ENCODE measurements around the gene PAPOLA.
"Not testable (repeated sequence)": the region's sequence is repeated elsewhere in the genome, so short reads cannot be mapped to it uniquely, and the experiment has no call there.

PAPOLA gene

DNA sequence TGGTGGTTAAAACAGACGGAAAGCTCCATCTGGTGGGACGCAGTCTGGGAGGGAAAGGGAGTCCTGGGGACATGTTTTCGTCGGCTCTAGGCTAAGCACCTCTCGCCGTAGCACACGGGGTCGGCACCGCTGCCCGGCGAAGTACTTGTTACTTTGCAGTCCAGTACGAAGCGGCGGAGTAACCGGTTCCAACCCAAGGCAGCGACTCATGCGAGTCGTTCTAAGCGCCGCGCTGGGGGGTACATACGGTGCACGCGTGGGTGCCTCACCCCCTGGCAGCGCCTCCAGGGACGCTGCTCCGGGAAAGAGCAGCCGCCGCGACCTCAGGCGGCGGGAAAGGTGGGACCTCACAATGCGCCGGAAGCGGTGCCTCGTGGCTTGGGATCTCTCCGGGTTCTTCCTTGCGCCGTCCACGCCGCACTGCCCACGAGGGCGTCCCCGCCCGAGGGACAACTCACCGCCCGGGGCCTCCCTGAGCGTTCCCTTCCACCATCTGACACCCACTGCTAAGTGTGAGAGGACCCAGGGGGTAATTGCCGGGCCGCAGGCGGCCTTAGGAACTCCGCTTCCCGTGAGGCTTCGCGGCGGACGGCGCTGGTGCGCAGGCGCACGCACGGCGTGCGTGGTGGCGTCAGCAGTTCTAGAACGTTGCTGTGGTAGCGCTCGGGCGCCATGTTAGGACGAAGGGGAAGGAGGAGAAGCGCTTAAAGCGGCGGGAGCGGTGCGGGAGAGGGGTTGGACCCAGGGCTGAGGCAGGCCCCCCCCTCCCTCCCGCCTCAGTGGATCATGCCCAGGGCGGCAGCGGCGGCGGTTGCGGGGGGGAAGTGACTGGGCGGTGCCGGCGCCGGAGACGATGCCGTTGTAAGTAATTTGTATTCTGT is at the start of gene PAPOLA:
Gene PAPOLA, plus strand, starts transcription at position 643 of the 881 bp plus-strand sequence. Its CDS starts 211 bp downstream, at position 854.
- DNase-seq = peak; percentile 95

DNA sequence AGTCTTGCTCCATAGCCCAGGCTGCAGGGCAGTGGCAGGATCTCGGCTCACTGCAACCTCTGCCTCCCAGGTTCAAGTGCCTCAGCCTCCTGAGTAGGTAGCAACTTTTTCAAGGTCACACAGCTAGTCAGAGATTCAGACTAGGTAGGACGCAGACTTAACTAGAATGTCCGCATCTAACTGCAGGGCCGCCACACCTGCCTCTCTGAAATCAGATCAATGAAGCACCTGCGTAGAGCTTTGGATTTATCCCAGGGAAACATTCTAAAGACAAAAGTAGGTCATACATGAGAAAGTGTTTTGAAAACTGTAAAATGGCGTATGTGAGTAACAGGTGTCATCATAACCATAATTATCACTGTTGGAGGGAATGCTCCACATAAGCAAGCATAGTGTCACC is 49.5 kb upstream of the PAPOLA start:
- DNase-seq = no peak

DNA sequence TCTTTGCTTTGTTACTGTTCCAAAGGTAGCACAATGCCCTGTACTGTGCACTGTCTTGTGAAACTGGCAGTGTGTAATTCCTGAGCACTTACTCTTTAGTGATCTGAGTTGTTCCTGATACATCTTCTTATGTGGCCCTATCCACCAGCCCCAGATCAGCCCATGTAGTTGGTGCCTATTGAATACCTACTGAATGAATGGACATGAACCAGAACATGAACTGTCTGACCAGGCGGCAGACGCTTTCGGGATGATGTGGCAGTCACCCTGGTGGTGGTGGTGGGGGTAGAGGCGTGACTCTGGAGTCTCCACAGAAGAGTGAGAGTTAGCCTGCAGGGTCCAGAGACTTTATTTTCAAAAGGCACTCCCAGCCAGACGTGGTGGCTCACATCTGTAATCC is 46.6 kb upstream of the PAPOLA start:
- DNase-seq = no peak

DNA sequence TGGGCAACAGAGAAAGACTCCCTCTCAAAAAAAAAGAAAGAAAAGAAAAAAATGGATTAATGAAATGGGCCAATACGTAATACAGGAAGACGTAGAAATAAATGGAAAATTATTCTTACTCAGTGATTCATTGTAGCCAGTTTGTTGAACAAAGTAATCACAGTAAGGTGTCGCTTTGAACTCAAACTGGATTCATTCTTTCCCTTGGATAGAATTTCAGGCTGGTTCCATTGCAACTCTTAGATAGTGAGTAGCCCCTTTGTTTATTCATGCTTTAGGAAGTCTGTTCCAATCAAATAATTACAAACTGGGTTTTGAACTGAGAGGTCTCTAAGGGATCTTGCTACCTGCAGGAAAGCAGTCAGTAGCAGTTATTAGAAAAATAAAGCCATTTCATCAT is 42.3 kb upstream of the PAPOLA start:
- no peak for DNase-seq

DNA sequence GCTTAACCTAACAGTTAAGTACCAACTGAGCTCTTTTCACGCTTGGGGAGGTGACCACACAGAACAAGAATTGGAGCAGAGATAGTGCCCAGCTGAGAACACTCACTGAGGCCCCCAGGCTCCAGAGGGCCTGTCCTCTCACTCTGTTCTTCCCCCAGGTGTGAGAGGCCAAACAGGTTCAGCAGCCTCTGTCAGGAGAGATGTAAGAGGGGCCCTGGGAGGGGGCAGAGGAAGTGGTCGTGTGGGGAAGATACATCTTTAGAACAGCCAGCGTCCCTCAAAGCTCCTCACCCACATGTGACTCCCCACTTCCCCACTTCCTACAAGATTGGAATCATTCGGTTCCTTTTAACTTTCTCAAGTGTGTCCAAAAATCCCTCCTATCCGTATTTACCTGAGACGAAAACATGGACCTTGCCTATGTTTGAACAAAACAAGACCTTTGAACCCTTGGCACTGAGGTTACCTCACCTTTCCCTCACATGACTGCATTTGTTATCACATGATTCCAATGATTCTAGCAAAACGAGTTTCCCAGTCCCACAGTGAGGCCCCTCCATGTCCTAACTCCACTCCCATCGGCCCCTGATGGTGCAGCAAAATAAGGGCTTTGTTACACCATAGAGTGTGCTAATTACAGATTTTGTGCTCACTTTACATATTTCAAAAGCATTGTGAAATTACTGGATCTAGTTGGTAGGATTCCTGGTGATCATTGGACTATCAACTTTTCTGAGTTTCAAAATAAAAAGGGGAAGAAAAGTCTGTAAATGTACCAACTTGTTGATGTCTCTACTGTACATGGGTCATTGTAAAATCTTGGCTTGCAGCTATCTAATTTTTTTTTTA is 40.0 kb upstream of the PAPOLA start:
- DNase-seq = no peak

DNA sequence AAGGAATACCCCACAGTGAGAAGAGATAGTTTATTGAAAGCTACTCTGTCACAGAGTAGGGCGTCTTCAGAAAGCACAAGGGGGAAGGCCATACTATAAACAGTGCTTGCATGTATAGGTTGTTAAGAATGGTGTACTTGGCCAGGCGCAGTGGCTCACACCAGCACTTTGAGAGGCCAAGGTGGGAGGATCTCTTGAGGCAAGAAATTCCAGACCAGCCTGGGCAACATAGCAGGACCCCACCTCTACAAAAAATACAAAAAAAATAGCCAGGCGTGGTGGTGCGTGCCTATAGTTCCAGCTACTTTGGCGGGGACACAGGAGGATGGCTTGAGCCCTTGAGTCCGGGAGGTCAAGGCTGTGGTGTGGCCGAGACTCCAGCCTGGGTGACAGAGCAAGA is 38.0 kb upstream of the PAPOLA start:
- DNase-seq = no peak

DNA sequence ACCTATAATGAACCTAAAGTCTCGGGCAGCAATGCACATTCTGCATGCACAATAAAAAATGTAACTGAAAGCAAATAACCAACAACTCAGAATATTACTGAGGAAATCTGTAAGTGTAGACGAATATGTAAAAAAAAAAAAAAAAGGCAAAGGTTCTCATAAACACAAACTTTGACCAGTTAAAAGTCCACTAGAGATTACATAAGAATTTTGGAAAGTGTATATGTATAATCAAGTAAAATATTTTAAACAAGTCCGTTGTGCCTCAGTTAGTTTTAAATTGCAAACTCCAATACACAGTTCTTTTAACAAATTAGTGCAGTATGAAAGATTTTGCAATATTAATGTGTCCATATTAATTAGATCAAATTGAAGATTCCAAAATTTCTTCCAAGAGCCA is 35.3 kb upstream of the PAPOLA start:
- no peak for DNase-seq

DNA sequence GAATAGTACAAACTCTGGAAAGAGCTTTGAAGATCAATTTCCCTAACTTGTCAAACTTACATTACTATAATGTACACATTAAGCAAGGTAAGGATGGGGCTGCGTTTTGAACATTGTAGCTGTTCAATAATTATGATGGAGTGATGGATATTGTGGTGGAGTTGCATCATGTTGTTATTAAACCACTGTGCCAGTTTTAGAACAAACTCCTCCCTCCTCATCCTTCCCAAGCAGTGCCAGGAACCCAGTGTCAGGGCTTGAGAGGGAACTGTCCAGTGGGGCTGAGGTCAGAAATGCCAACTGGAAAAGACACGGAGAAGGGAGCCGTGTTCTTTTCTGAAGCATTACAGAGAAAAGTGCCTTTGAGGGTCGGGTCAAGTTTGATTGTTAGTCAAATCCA is 31.9 kb upstream of the PAPOLA start:
- no peak for DNase-seq

DNA sequence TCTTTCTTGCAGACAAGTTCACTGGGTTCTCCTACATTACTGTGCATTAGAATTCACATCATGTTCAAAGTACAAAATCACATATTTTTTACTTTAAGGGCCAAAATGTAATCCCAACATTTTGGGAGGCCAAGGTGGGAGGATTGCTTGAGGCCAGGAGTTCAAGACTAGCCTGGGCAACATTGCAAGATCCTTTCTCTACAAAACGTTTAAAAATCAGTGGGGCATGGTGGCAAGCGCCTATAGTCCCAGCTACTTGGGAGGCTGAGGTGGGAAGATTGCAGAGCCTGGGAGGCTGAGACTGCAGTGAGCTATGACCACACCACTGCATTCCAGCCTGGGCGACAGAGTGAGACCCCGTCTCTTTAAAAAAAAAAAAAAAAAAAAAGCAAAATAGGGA is 31.2 kb upstream of the PAPOLA start:
- DNase-seq = not testable (repeated sequence)

DNA sequence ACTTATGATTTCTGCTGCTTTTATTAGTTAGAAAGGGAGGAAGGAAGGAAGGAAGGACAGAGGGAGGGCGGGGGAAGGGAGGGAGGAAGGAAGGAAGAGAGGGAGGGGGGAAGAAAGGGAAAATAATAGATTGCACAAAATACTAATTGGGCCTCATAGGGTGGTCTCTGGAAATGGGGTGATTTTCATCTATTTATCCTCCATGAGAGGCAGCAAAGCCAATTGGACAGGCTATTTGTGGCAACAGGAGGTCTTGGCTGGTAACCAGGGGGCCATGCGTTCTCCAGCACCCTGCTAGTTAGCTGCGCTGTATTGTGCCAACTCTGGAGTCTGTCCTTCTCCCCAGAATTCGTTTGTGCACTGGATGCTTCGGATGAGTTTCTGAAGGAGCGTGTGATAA is 24.1 kb upstream of the PAPOLA start:
- DNase-seq = no peak

DNA sequence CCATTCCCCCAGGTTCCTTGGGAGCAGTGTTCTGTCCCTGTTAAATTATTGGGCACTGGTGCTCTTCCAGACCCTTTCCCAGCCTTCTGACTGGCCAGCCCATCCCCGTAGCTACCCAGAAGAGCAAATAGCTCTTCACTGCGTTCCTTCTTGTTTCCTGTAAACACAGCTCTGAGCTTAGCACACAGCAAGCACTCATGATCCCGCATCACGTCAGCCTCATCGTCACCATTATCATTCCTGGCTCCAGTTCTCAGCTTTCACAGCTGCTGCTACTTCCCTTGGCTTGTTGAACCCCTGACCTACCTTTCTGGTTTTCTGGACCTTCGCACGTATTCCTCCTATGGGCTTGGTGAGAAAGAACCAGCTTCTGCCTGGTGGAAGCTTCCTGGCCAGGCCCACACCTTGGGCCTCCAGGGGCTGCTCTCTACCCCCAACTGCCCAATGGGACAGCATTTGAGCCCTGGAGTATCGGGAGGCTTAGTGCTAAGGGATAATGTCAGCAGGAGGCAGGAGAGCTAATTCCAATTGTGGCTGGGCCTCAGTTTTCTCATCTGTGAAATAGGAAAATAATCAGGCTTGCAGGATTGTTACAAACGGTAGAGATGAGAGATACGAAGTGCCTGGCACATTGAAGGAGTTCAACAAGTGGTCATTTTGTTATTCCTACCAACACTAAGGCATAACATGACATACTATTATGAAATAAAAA is 22.6 kb upstream of the PAPOLA start:
- DNase-seq = peak; percentile 8

DNA sequence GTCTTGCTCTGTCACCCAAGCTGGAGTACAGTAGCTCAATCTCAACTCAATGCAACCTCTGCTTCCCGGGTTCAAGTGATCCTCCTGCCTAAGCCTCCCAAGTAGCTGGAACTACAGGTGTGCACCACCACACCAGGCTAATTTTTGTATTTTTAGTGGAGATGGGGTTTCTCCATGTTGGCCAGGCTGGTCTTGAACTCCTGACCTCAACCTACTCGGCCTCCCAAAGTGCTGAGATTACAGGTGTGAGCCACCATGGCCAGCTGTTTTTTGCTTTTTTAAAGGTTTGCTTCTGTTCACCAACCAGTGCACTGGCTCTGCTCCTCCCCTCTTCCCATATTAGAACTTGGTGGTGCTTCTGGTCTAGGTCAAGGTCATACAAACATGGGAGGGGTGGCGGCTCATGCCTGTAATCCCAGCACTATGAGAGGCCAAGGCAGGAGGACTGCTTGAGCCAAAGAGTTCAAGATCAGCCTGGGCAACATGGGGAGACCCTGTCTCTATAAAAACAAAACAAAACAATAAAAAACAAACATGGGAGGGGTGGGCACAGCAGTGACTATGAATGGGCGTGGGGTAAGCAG is 20.4 kb upstream of the PAPOLA start:
- DNase-seq = no peak

DNA sequence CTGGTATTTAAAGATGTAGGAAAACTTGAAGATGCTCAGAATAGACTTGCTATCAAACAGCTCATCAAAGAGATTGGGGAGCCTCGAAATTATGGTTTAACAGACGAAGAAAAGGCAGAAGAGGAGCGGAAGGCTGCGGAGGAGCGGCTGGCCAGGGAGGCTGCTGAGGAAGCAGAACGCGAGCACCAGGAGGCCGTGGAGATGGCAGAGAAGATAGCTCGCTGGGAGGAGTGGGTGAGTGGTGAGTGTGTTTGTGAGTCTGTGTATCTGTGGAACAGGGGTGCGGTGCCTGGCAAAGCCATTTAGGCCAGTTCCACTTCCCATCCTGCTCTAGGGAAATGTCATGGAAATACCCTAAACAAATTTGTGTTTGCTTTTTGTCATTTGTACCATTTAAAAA is 19.2 kb upstream of the PAPOLA start:
- no peak for DNase-seq

DNA sequence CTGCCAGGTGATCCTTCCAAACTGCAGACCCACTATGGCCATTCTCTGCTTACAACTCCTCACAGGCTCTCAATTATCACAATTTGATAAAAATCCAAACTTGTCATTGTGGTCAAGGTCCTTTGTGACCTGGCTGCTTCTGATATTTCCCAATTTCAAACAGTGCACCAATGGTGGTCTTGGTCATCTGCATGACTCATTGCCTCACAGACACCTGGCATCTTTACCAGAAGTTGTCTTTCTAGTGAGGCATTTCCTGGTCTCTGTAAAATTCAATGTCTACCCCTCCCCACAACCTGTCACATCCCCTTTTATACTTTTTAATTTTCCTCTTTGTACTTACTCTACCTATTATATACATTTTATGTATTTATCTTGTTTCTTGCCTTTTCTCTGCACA is 17.8 kb upstream of the PAPOLA start:
- DNase-seq = no peak

DNA sequence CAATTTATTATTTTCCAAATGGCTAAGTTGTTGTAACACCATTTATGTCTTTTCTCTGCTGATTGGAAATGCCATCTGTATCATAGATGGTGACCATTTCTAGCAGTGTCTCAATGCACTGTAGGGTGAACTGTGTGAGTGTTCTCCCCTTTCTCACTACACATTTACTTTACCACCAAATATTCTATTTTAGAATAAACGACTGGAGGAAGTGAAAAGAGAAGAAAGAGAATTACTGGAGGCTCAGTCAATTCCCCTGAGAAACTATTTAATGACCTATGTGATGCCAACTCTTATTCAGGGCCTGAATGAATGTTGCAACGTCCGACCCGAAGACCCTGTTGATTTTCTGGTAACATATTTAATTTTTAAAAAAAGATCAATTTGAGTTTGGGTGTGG is 15.5 kb upstream of the PAPOLA start:
- no peak for DNase-seq

DNA sequence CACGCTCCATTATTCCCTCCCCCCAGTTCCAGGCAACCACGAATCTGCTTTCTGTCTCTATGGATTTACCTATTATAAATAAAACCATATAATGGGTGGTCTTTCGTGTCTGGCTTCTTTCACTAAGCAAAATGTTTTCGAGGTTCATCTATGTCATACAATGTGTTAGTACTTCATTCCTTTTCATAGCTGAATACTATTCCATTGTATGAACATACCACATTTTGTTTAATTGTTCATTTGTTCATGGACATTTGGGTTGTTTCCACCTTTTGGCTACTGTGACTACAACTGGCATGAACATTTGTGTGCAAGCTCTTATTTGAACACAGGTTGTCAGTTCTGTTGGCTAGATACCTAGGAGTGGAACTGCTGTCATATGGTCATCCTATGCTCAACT is 12.9 kb upstream of the PAPOLA start:
- DNase-seq = no peak

DNA sequence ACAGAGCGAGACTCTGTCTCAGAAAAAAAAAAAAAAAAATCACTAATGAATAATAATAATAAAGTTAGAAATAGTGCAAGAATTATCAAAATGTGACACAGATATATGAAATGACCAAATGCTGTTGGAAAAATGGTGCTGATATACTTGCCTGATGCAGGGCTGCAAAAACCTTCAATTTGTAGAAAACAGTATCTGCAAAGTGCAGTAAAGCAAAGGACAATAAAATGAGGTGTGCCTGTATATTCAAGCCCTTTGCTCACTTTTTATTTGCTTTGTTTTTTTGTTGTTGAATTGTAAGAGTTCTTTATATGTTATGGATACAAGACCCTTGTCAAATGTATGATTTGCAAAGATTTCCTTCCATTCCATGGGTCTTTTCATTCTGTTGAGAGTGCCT is 9.0 kb upstream of the PAPOLA start:
- no peak for DNase-seq

DNA sequence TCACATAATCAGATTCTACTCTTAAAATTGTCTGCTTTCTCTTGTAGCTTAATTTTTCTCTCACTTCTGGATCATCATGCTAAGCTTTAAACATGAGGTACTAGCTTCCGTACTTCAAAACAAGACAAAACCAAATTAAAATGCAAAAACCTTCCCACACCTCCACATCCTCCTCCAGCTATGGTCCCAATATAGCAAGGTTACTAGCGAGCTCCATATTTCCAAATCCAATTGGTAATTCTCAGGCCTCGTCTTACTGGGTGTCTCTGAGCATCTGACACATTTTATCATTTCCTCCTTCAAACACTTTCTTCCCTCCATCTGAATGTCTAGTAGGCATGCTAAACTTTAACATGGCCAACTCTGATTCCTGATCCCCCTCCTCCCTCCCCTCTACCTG is 7.9 kb upstream of the PAPOLA start:
- no peak for DNase-seq

DNA sequence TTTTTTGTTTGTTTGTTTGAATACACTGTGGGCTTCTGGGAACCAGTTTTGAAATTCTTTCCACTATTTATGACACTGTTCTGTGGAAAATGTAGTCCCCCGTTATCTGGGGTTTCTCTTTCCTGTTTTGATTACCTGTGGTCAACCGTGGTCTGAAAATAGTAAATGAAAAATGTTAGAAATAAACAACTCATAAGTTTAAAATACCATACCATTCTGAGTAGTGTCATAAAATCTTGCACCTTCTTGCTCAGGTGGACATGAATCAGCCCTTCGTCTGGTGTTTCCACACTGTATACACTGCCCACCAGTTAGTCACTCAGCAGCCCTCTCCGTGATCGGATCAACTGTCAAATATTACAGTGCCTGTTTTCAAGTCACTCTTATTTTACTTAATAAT is 5.1 kb upstream of the PAPOLA start:
- DNase-seq = no peak

DNA sequence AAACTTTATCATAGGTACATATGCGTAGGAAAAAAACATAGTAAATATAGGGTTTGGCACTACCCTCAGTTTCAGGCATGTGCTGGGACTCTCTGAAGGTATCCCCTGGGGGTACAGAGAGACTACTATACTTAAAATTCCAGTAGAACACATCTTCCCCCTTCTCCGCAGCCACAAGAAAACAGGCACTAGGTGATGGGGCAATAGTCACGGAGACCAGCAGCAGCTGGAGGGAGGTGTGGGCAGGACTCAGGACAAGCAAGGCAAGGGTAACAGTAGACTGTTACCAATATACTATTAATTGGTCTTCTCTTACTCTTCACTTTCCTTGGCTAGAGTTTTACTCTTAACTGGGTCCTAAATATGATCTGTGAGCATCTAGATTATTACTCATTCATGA is 4.6 kb upstream of the PAPOLA start:
- no peak for DNase-seq

DNA sequence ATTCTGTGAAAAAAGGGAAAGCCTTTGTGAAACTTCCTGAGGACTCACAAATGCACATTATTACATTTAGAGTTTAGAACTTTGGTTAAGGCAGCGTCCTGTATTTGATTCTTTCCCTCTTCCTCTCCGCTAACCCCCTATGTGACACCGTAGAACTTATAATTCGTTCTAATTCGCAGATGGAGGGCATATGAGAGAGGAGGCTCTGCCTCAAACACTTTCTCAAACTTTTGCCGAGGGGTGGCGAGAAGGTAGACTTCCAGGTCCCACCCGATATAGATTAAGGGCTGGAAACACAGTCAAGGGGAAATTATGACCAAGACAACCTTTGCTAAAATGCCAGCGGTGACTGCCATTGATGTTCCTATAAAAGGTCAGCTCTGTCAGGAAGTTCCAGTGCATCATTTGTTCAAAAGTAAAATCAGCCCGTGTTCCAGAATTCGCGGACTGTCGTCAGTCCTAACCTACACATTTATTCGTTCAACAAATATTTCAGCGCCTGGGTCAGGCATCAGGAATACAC is 904 bp upstream of the PAPOLA start:
- DNase-seq = no peak

DNA sequence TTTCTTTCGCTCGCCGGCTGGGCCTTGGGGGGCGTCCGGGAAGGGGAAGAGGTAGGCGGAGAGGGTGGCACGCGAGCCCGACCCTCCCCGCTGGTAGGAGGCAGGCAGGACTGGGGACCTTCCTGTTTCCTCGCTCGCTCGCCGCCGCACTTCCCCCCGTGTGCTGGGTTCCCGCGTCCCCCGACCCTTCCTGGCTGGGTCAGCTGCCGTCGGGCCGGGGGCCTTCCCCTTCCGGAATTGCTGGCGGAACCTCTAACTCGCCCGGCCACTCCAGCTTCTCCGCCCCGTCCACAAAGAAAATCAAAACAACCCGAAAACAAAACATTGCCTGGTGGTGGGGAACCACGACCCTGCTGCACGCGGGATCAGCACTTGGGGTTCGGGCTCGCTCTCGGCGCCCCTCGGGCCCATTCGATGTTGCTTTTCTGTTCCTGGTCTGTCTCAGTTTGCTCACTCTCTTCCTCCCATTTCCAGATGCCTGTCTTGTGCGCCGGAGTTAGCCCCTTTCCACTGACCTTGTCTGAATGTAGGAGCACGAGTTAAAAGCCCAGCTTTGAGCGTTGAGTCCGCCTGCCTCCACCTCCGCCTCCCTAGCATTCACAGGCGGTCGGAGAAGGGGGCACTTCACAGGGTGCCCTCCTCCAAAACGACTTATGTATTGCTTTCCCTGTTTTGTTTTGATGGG is 581 bp downstream of the PAPOLA start:
- DNase-seq = peak; percentile 67

Data from NCI-H1092 treated with DMSO at 0.1 percent for 48 hours (cell line).